H9 (cell line): Measurements from ENCODE around the gene TOB2. TPM values are rescaled to one million over a fixed set of nuclear protein-coding genes. Genes with fewer than 3 reads are reported as not detected.
A peak's percentile ranks its signal among the peaks of the same experiment; 100 is the strongest.

Experiments used
- DNase-seq: peaks from one replicate; pipeline ENCODE4 v3.0.0-alpha.2; 2017
- H2AFZ ChIP-seq: one replicate; pipeline ENCODE4 v1.6.1; 2013; ENCODE audit warnings: mild to moderate bottlenecking, low read length, control low read depth, moderate library complexity
- H2AK5ac ChIP-seq: 2 replicates; pipeline ENCODE4 v1.6.1; 2013; ENCODE audit warnings: low read length, control low read depth, mixed read lengths; ENCODE audit not compliant: insufficient read length
- H2BK120ac ChIP-seq: one replicate; pipeline ENCODE4 v1.6.1; 2013; ENCODE audit warnings: low read depth, mild to moderate bottlenecking, low read length, control low read depth, inconsistent platforms; ENCODE audit not compliant: poor library complexity, severe bottlenecking
- H2BK12ac ChIP-seq: 2 replicates; pipeline ENCODE4 v1.6.1; 2013; ENCODE audit warnings: low read length, control low read depth, mixed read lengths, low read depth; ENCODE audit not compliant: insufficient read length
- H2BK15ac ChIP-seq: 2 replicates; pipeline ENCODE4 v1.6.1; 2013; ENCODE audit warnings: low read depth, low read length, control low read depth
- H2BK20ac ChIP-seq: one replicate; pipeline ENCODE4 v1.6.1; 2013; ENCODE audit warnings: low read depth, mild to moderate bottlenecking, low read length, control low read depth, inconsistent platforms; ENCODE audit not compliant: poor library complexity, severe bottlenecking
- H2BK5ac ChIP-seq: 2 replicates; pipeline ENCODE4 v1.6.1; 2013; ENCODE audit warnings: low read length, control low read depth, mixed read lengths; ENCODE audit not compliant: insufficient read length
- H3K14ac ChIP-seq: 2 replicates; pipeline ENCODE4 v1.6.1; 2013; ENCODE audit warnings: low read length, control low read depth; ENCODE audit not compliant: insufficient read depth
- H3K18ac ChIP-seq: 2 replicates; pipeline ENCODE4 v1.6.1; 2013; ENCODE audit warnings: low read depth, mild to moderate bottlenecking, mixed read lengths, low read length, control low read depth; ENCODE audit not compliant: insufficient read length
- H3K23ac ChIP-seq: 2 replicates; pipeline ENCODE4 v1.6.1; 2013; ENCODE audit warnings: low read length, control low read depth, mixed read lengths, low read depth; ENCODE audit not compliant: insufficient read length
- H3K23me2 ChIP-seq: 2 replicates; pipeline ENCODE4 v1.6.1; 2013; ENCODE audit warnings: low read depth, mild to moderate bottlenecking, mixed read lengths, low read length, control low read depth; ENCODE audit not compliant: insufficient read length, poor library complexity, severe bottlenecking
- H3K27ac ChIP-seq: 2 replicates; pipeline ENCODE4 v1.5.1; 2013; ENCODE audit warnings: low read length, control low read depth, mixed read lengths, low read depth; ENCODE audit not compliant: insufficient read length
- H3K27me3 ChIP-seq: 2 replicates; pipeline ENCODE4 v1.6.1; 2013; ENCODE audit warnings: low read length, control low read depth, inconsistent platforms; ENCODE audit not compliant: insufficient read depth
- H3K4ac ChIP-seq: 2 replicates; pipeline ENCODE4 v1.6.1; 2013; ENCODE audit warnings: low read depth, mild to moderate bottlenecking, control low read depth, inconsistent platforms, low read length, moderate library complexity
- H3K4me1 ChIP-seq: 2 replicates; pipeline ENCODE4 v1.6.1; 2013; ENCODE audit warnings: low read length, control low read depth, inconsistent platforms; ENCODE audit not compliant: insufficient read depth
- H3K4me2 ChIP-seq: 2 replicates; pipeline ENCODE4 v1.6.1; 2013; ENCODE audit warnings: low read length, control low read depth, mixed read lengths; ENCODE audit not compliant: insufficient read length, insufficient read depth
- H3K56ac ChIP-seq: 2 replicates; pipeline ENCODE4 v1.6.1; 2013; ENCODE audit warnings: low read depth, mild to moderate bottlenecking, mixed read lengths, low read length, control low read depth; ENCODE audit not compliant: insufficient read length
- H3K79me1 ChIP-seq: 2 replicates; pipeline ENCODE4 v1.6.1; 2013; ENCODE audit warnings: low read depth, mild to moderate bottlenecking, moderate library complexity, low read length, control low read depth, inconsistent platforms; ENCODE audit not compliant: insufficient read depth, poor library complexity, severe bottlenecking
- H3K79me2 ChIP-seq: 2 replicates; pipeline ENCODE4 v1.6.1; 2013; ENCODE audit warnings: low read length, control low read depth, inconsistent platforms; ENCODE audit not compliant: insufficient read depth
- H3K9ac ChIP-seq: 2 replicates; pipeline ENCODE4 v1.6.1; 2013; ENCODE audit warnings: low read length, control low read depth, mixed read lengths; ENCODE audit not compliant: insufficient read length; ENCODE audit errors: extremely low read depth
- H3K9me3 ChIP-seq: one replicate; pipeline ENCODE4 v1.6.1; 2013; ENCODE audit warnings: low read depth, low read length, inconsistent platforms; ENCODE audit not compliant: control insufficient read depth
- H3T11ph ChIP-seq: one replicate; pipeline ENCODE4 v1.6.1; 2013; ENCODE audit warnings: mild to moderate bottlenecking, low read length, control low read depth, inconsistent platforms
- H4K20me1 ChIP-seq: one replicate; pipeline ENCODE4 v1.6.1; 2013; ENCODE audit not compliant: control insufficient read depth, insufficient read length, insufficient read depth
- H4K5ac ChIP-seq: 2 replicates; pipeline ENCODE4 v1.6.1; 2013; ENCODE audit warnings: low read depth, mild to moderate bottlenecking, mixed read lengths, low read length, control low read depth; ENCODE audit not compliant: insufficient read length
- H4K8ac ChIP-seq: replicated peaks from 2 replicates; pipeline ENCODE4 v1.6.1; 2013; ENCODE audit warnings: low read length, control low read depth, mixed read lengths, low read depth; ENCODE audit not compliant: insufficient read length
- H4K91ac ChIP-seq: 2 replicates; pipeline ENCODE4 v1.6.1; 2013; ENCODE audit warnings: low read depth, mild to moderate bottlenecking, moderate library complexity, mixed read lengths, low read length, control low read depth; ENCODE audit not compliant: insufficient read length
- H3K27ac Mint-ChIP-seq, 3 experiments: 2 replicates in 2 of 3; 3 replicates in 1 of 3; pipeline ENCODE4 v1.8.0; 2020 to 2021; ENCODE audit warnings: mixed read lengths in 3 of 3, mild to moderate bottlenecking in 1 of 3, moderate library complexity in 1 of 3
- H3K27me3 Mint-ChIP-seq: 2 replicates; pipeline ENCODE4 v1.8.0; 2021; ENCODE audit warnings: low read depth, mild to moderate bottlenecking, moderate library complexity, mixed read lengths
- H3K36me3 Mint-ChIP-seq, 3 experiments: 2 replicates in 2 of 3; 3 replicates in 1 of 3; pipeline ENCODE4 v1.8.0; 2020 to 2021; ENCODE audit warnings: low read depth in 3 of 3, mixed read lengths in 3 of 3; ENCODE audit not compliant: insufficient read depth in 1 of 3
- H3K4me1 Mint-ChIP-seq, 2 experiments: 2 replicates each; pipeline ENCODE4 v1.8.0; 2020; ENCODE audit warnings: mixed read lengths in 2 of 2
- H3K4me3 Mint-ChIP-seq, 2 experiments: 2 replicates in 1 of 2; 3 replicates in 1 of 2; pipeline ENCODE4 v1.8.0; 2020 to 2021; ENCODE audit warnings: mild to moderate bottlenecking in 2 of 2, mixed read lengths in 2 of 2, moderate library complexity in 1 of 2
- H3K9me3 Mint-ChIP-seq, 2 experiments: 2 replicates in 1 of 2; 3 replicates in 1 of 2; pipeline ENCODE4 v1.8.0; 2020; ENCODE audit warnings: mild to moderate bottlenecking in 2 of 2, mixed read lengths in 2 of 2, moderate library complexity in 1 of 2
- CTCF ChIP-seq: fragments of 200-600 bp; sonication (generic); conservative IDR thresholded peaks from 3 replicates; pipeline ENCODE4 v1.8.0; 2021; ENCODE audit warnings: antibody characterized with exemption, mild to moderate bottlenecking
- WGBS: extraction: QIAGEN DNeasy Blood & Tissue Kit; methylation state at CpG from one replicate; pipeline ENCODE4 v1.1.7; 2013; ENCODE audit warnings: missing lambda C conversion rate, low lambda C conversion rate, mixed read lengths; ENCODE audit not compliant: insufficient read length; ENCODE audit errors: extremely low coverage; 5-methylcytosine and 5-hydroxymethylcytosine counted together
- total RNA-seq: library from RNA; stranded (reverse); gene quantifications from 2 replicates; pipeline ENCODE4 v1.2.1, GENCODE V29; 2021

The TOB2 gene
- total RNA-seq, 1 experiment from 2014 or later: 75.8 TPM

GRCh38 chr22:41491374-41492100, 44.9 kb upstream of the TOB2 start:
- H4K20me1 ChIP-seq: no peaks in the 10 kb centered on the region
- no peak overlapping the region for H4K5ac ChIP-seq
- Mint-ChIP-seq H3K4me1 (peaks cover 49 to 55% of the 10 kb centered on the region in 2 experiments), H3K9me3 (no peaks in the 10 kb centered on the region), H3K4me3 (no peak overlapping the region), H3K27me3 (peaks cover 2% of the 10 kb centered on the region; the same call in 1 of the 2 replicates), H3K36me3 (no peaks in the 10 kb centered on the region; a peak in 1 of 7 replicates), H3K27ac (peak overlapping the region in 2 of 3 experiments; percentile 21 to 41; a peak in 3 of 7 replicates)
- H2BK5ac ChIP-seq: no peak overlapping the region
- H2BK120ac ChIP-seq: no peak overlapping the region
- H3K79me2 ChIP-seq: peaks cover 7% of the 10 kb centered on the region; the same call in 1 of the 2 replicates
- no peak overlapping the region for H3T11ph ChIP-seq
- H4K91ac ChIP-seq: no peak overlapping the region
- H3K79me1 ChIP-seq: peaks cover 16% of the 10 kb centered on the region
- H3K9ac ChIP-seq: no peak overlapping the region
- H3K4me2 ChIP-seq: no peak overlapping the region
- no peak overlapping the region for H3K18ac ChIP-seq
- H4K8ac ChIP-seq: no peak overlapping the region
- DNase-seq: no peak
- H3K9me3 ChIP-seq: no peaks in the 10 kb centered on the region
- no peak overlapping the region for H2AK5ac ChIP-seq
- no peaks in the 10 kb centered on the region for H3K27me3 ChIP-seq
- H2AFZ ChIP-seq: no peak overlapping the region
- peaks cover 16% of the 10 kb centered on the region for H3K4me1 ChIP-seq
- no CpG with 5 or more reads among the region's 5 CpGs for WGBS
- no peak for TF ChIP-seq CTCF
- H2BK12ac ChIP-seq: no peak overlapping the region
- H3K23me2 ChIP-seq: no peaks in the 10 kb centered on the region
- H3K27ac ChIP-seq: no peak overlapping the region
- H3K14ac ChIP-seq: no peak overlapping the region
- H2BK15ac ChIP-seq: no peak overlapping the region
- no peak overlapping the region for H3K23ac ChIP-seq
- H2BK20ac ChIP-seq: no peak overlapping the region
- H3K56ac ChIP-seq: no peak overlapping the region
- no peak overlapping the region for H3K4ac ChIP-seq
